Right atrium auricular region (tissue), 2 donors: ENCODE results near the gene C4orf54. TPM values are rescaled to one million over a fixed set of nuclear protein-coding genes. Genes with fewer than 3 reads are reported as not detected.

ENCODE experiments used
- DNase-seq: peaks from one replicate; pipeline ENCODE4 v3.0.0-alpha.2; 2019; ENCODE audit warnings: low spot score
- H3K27ac ChIP-seq, 2 donors: fragments of 200-600 bp; sonication (generic); 1 replicate in 1 of 2; 2 replicates in 1 of 2; pipeline ENCODE4 v1.5.1; 2016 to 2019
- H3K27me3 ChIP-seq, 2 donors: fragments of 200-600 bp; sonication (generic); one replicate each; pipeline versions ENCODE4 v1.5.1 to v1.6.0; 2017 to 2019
- H3K36me3 ChIP-seq: fragments of 200-600 bp; sonication (generic); one replicate; pipeline ENCODE4 v1.5.1; 2016
- H3K4me1 ChIP-seq, 2 donors: fragments of 200-600 bp; sonication (generic); one replicate each; pipeline versions ENCODE4 v1.5.1 to v1.6.0; 2017 to 2019
- H3K4me3 ChIP-seq, 2 donors: fragments of 200-600 bp; sonication (generic); 1 replicate in 1 of 2; 2 replicates in 1 of 2; pipeline ENCODE4 v1.5.1; 2017 to 2019; ENCODE audit warnings: mild to moderate bottlenecking in 1 of 2, moderate library complexity in 1 of 2
- H3K9me3 ChIP-seq, 2 donors: fragments of 200-600 bp; sonication (generic); one replicate each; pipeline ENCODE4 v1.5.1; 2019
- CTCF ChIP-seq, 2 donors: fragments of 200-600 bp; sonication (generic); IDR thresholded peaks; one replicate each; pipeline ENCODE4 v1.5.1; 2019; ENCODE audit warnings: antibody characterized with exemption in 2 of 2
- total RNA-seq, 2 donors: library from RNA; depleted of rRNA; stranded (reverse); fragments of >200 nt; gene quantifications; one replicate each; pipeline ENCODE4 v1.1.0, GENCODE V29; 2016

C4orf54 gene
- total RNA-seq, 2 donors from 2014 or later: 1.2 to 23.6 TPM

- Histone ChIP-seq H3K4me1 (peaks cover 0 to 20% of the 10 kb centered on the region in 2 donors), H3K27ac (peak overlapping the region; percentile 32 to 73), H3K27me3 (no peaks in the 10 kb centered on the region), H3K36me3 (no peaks in the 10 kb centered on the region), H3K9me3 (no peaks in the 10 kb centered on the region), H3K4me3 (no peak overlapping the region)
- TF ChIP-seq CTCF (IDR thresholded peaks at IDR 0.05): no peak
- no peak for DNase-seq
Measured at GRCh38 chr4:99661907-99662306, 4.3 kb upstream of the C4orf54 start.

GRCh38 chr4:99658666-99659065 is 1.0 kb upstream of the C4orf54 start:
- no peaks in the 10 kb centered on the region for H3K27me3 ChIP-seq
- no peaks in the 10 kb centered on the region for H3K36me3 ChIP-seq
- no peak for DNase-seq
- no peak overlapping the region for H3K4me3 ChIP-seq
- peaks cover 0 to 31% of the 10 kb centered on the region in 2 donors for H3K4me1 ChIP-seq
- peak overlapping the region; percentile 31 to 79 for H3K27ac ChIP-seq
- TF ChIP-seq CTCF (IDR thresholded peaks at IDR 0.05): no peak
- H3K9me3 ChIP-seq: no peaks in the 10 kb centered on the region

- H3K36me3 ChIP-seq: no peaks in the 10 kb centered on the region
- peaks cover 0 to 31% of the 10 kb centered on the region in 2 donors for H3K4me1 ChIP-seq
- H3K9me3 ChIP-seq: no peaks in the 10 kb centered on the region
- peak overlapping the region; percentile 54 to 79 for H3K27ac ChIP-seq
- no peak for TF ChIP-seq CTCF (IDR thresholded peaks at IDR 0.05)
- peak overlapping the region in 1 of 2 donors; percentile 23 for H3K4me3 ChIP-seq
- H3K27me3 ChIP-seq: no peaks in the 10 kb centered on the region
- DNase-seq: no peak
Measured at GRCh38 chr4:99655308-99656081, 2.1 kb downstream of the C4orf54 start.

GRCh38 chr4:99654361-99654761 is 3.3 kb downstream of the C4orf54 start:
- Histone ChIP-seq H3K27ac (peak overlapping the region in 1 of 2 donors; percentile 17), H3K9me3 (no peaks in the 10 kb centered on the region), H3K4me3 (no peak overlapping the region), H3K27me3 (no peaks in the 10 kb centered on the region), H3K36me3 (peaks cover 5% of the 10 kb centered on the region), H3K4me1 (peaks cover 0 to 31% of the 10 kb centered on the region in 2 donors)
- TF ChIP-seq CTCF (IDR thresholded peaks at IDR 0.05): no peak
- DNase-seq: no peak

GRCh38 chr4:99653916-99654315 is 3.7 kb downstream of the C4orf54 start:
- Histone ChIP-seq H3K36me3 (peaks cover 5% of the 10 kb centered on the region), H3K27ac (peak overlapping the region in 1 of 2 donors; percentile 17), H3K4me3 (no peak overlapping the region), H3K27me3 (no peaks in the 10 kb centered on the region), H3K4me1 (peaks cover 0 to 28% of the 10 kb centered on the region in 2 donors), H3K9me3 (no peaks in the 10 kb centered on the region)
- no peak for DNase-seq
- no peak for TF ChIP-seq CTCF (IDR thresholded peaks at IDR 0.05)
